Adrenal gland (tissue), 12 donors: ENCODE results near the gene RASSF7. TPM values are rescaled to one million over a fixed set of nuclear protein-coding genes. Genes with fewer than 3 reads are reported as not detected.
A peak's percentile ranks its signal among the peaks of the same experiment; 100 is the strongest.
"Not testable (repeated sequence)": the region's sequence is repeated elsewhere in the genome, so short reads cannot be mapped to it uniquely, and the experiment has no call there.

Experiments
- DNase-seq, 7 donors: peaks; one replicate each; pipeline ENCODE4 v3.0.0-alpha.2; 2019 to 2020
- H3K27ac ChIP-seq, 5 donors: fragments of 200-600 bp; sonication (generic) in 4 of 5; 1 replicate in 3 of 5; 2 replicates in 2 of 5; pipeline versions ENCODE4 v1.5.1 to v1.8.0; 2016 to 2020; ENCODE audit warnings: mild to moderate bottlenecking in 1 of 5
- H3K27me3 ChIP-seq: fragments of 200-600 bp; 2 replicates; pipeline ENCODE4 v1.8.0; 2021
- H3K36me3 ChIP-seq, 2 donors: fragments of 200-600 bp; replicated peaks in 1 of 2; 1 replicate in 1 of 2; 2 replicates in 1 of 2; pipeline versions ENCODE4 v1.5.1 to v1.8.0; 2018 to 2022
- H3K4me1 ChIP-seq, 2 donors: fragments of 200-600 bp; replicated peaks in 1 of 2; 1 replicate in 1 of 2; 2 replicates in 1 of 2; pipeline versions ENCODE4 v1.5.1 to v1.8.0; 2018 to 2021
- H3K4me3 ChIP-seq, 4 donors: fragments of 200-600 bp; sonication (generic) in 3 of 4; one replicate each; pipeline ENCODE4 v1.5.1; 2016 to 2018
- H3K9me3 ChIP-seq, 3 donors: fragments of 200-600 bp; sonication (generic) in 1 of 3; replicated peaks in 1 of 3; 1 replicate in 2 of 3; 2 replicates in 1 of 3; pipeline versions ENCODE4 v1.5.1 to v1.8.0; 2016 to 2021
- CTCF ChIP-seq, 6 experiments: fragments of 450-650 bp in 4 of 6; fragments of 200-600 bp in 2 of 6; sonication (generic) in 1 of 6; IDR thresholded peaks; 1 replicate in 5 of 6; 2 replicates in 1 of 6; pipeline versions ENCODE4 v1.5.1 to v1.8.0; 2016 to 2021; ENCODE audit warnings: antibody characterized with exemption in 6 of 6, mild to moderate bottlenecking in 2 of 6, moderate library complexity in 1 of 6
- POLR2A ChIP-seq, 2 donors: fragments of 450-650 bp; IDR thresholded peaks; one replicate each; pipeline ENCODE4 v1.6.1; 2017; ENCODE audit warnings: antibody characterized with exemption in 2 of 2, mild to moderate bottlenecking in 2 of 2, moderate library complexity in 1 of 2
- WGBS, 4 donors: extraction: QIAGEN DNeasy Blood & Tissue Kit in 2 of 4; methylation state at CpG; one replicate each; pipeline versions ENCODE4 v1.1.5 to v1.1.7; 2013 to 2017; 5-methylcytosine and 5-hydroxymethylcytosine counted together
- intact Hi-C, 2 donors: fragments of 100-400 bp; cut with DNase I; formaldehyde crosslinking; loops; one replicate each; pipeline versions ENCODE4 v1.14.1 to v1.15.0; 2022 to 2023
- polyA plus RNA-seq, 3 donors: library from polyadenylated mRNA; stranded (reverse); fragments of 200-250 nt in 2 of 3; fragments of 350-450 nt in 1 of 3; fragmentation: Illumina TruSeq in 1 of 3; extraction: RNeasy Lipid Tissue Mini Kit (QIAGEN cat#74804) in 1 of 3; gene quantifications; one replicate each; pipeline ENCODE4 v1.2.3, GENCODE V29; 2013 to 2014
- total RNA-seq, 9 donors: library from RNA; depleted of rRNA in 4 of 9; stranded (reverse); fragments of >200 nt in 4 of 9; fragments of 120-200 nt in 1 of 9; fragmentation: NEBNext Ultra II Directional in 1 of 9; extraction: Animal tissue kit (Norgen Biotek cat#: 25700) in 1 of 9; gene quantifications; one replicate each; pipeline versions ENCODE4 v1.1.0 to v1.2.4, GENCODE V29; 2013 to 2023
- donor health status: healthy with polysubstance abuse.
- donor health status: Bipolar disorder and iron deficiency.
- donor health status: DM: yes; HTN: yes; CAD: no.
- donor health status: DM: no; HTN: no; CAD: no.
- donor health status: DM: no; HTN: no; CAD: no.
- donor health status: DM: yes; HTN: yes; CAD: no.

Gene RASSF7
- total and polyA plus RNA-seq, 12 donors, result 0.33 to 19.9 (median 7.8) TPM

GRCh38 chr11:515131-515530 lies 45.6 kb upstream of the RASSF7 start:
- H3K27me3 ChIP-seq, result no peaks in the 10 kb centered on the region
- peaks cover 0 to 3% of the 10 kb centered on the region in 2 donors for H3K4me1 ChIP-seq
- WGBS, 4 donors, result 92 to 96% (median 95%) methylated on average over 5 to 6 of the region's 6 CpGs
- TF ChIP-seq POLR2A (IDR thresholded peaks at IDR 0.05) (no peak), CTCF (IDR thresholded peaks at IDR 0.05) (no peak)
- no peak for DNase-seq
- H3K9me3 ChIP-seq, result no peaks in the 10 kb centered on the region
- H3K4me3 ChIP-seq, result no peak overlapping the region
- intact Hi-C loops, result no loop called here
- no peaks in the 10 kb centered on the region for H3K36me3 ChIP-seq
- H3K27ac ChIP-seq, result no peak overlapping the region

GRCh38 chr11:516400-516799 lies 44.4 kb upstream of the RASSF7 start:
- DNase-seq, result no peak
- TF ChIP-seq POLR2A (IDR thresholded peaks at IDR 0.05) (no peak), CTCF (IDR thresholded peaks at IDR 0.05) (no peak)
- H3K36me3 ChIP-seq, result no peaks in the 10 kb centered on the region
- H3K9me3 ChIP-seq, result no peaks in the 10 kb centered on the region
- peaks cover 0 to 3% of the 10 kb centered on the region in 2 donors for H3K4me1 ChIP-seq
- intact Hi-C loops, result no loop called here
- H3K27me3 ChIP-seq, result no peaks in the 10 kb centered on the region
- no peak overlapping the region for H3K4me3 ChIP-seq
- H3K27ac ChIP-seq, result no peak overlapping the region
- WGBS, 4 donors, result 94 to 96% (median 95%) methylated on average over 4 of the region's 4 CpGs

- H3K27ac ChIP-seq, H3K4me1 ChIP-seq, H3K27me3 ChIP-seq, H3K36me3 ChIP-seq, intact Hi-C loops, H3K9me3 ChIP-seq, H3K4me3 ChIP-seq: not testable (repeated sequence)
- WGBS, 4 donors, result 93 to 97% (median 96%) methylated on average over 13 to 43 of the region's 43 CpGs
- DNase-seq, result peak in 3 of 7 donors; percentile 8 to 24 (median 21)
These were observed 43.7 kb upstream of the RASSF7 start for GRCh38 chr11:516918-517685.

- intact Hi-C loops, result no loop called here
- Histone ChIP-seq H3K27ac (peak overlapping the region in 4 of 5 donors; percentile 27 to 71 (median 61)), H3K4me1 (peaks cover 0 to 3% of the 10 kb centered on the region in 2 donors), H3K4me3 (no peak overlapping the region), H3K36me3 (no peaks in the 10 kb centered on the region), H3K9me3 (no peaks in the 10 kb centered on the region), H3K27me3 (no peaks in the 10 kb centered on the region)
- WGBS, 4 donors, result 6 to 19% (median 9%) methylated on average over 37 to 74 of the region's 74 CpGs
- peak; percentile 84 to 95 (median 93) for DNase-seq
- TF ChIP-seq CTCF (IDR thresholded peaks at IDR 0.05) (peak; percentile 51 to 100 (median 82)), POLR2A (IDR thresholded peaks at IDR 0.05) (peak in 1 of 2 donors; percentile 42)
These were observed 42.1 kb upstream of the RASSF7 start for GRCh38 chr11:518463-519202.
